GM18505 (cell line): Measurements from ENCODE around the gene TTBK2.
A peak's percentile ranks its signal among the peaks of the same experiment; 100 is the strongest.
"Not testable (repeated sequence)": the region's sequence is repeated elsewhere in the genome, so short reads cannot be mapped to it uniquely, and the experiment has no call there.

ENCODE experiments used
- ATAC-seq: cut with Tn5 transposase; IDR thresholded peaks from one replicate; pipeline ENCODE4 v1.9.1; 2021; ENCODE audit not compliant: unreplicated experiment
- POLR2A ChIP-seq: IDR thresholded peaks from 4 replicates; pipeline ENCODE4 v1.6.1; 2011; ENCODE audit warnings: borderline replicate concordance; ENCODE audit not compliant: insufficient read depth, insufficient read length; ENCODE audit errors: extremely low read depth

The TTBK2 gene

DNA sequence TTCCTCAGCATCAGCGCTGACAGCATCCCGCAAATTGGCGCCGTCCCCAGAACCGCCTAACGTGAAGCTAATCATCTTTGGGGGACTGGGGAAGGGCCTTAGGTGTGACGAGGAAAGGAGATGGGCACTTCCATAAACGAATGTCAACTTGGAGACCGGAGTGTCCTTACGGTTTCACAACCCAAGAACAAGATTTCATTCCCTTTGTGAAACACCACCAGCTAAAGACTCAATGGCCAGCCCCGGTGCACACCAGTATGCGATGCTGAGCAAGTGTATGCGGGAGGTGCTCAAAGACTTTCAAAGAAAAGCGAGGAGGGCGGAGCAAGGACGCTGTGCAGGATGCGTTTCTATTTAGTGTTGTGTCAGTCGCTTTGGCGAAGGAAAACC, 759 bp upstream of the TTBK2 start:
- peak; percentile 3 for ATAC-seq
- TF ChIP-seq POLR2A: no peak

DNA sequence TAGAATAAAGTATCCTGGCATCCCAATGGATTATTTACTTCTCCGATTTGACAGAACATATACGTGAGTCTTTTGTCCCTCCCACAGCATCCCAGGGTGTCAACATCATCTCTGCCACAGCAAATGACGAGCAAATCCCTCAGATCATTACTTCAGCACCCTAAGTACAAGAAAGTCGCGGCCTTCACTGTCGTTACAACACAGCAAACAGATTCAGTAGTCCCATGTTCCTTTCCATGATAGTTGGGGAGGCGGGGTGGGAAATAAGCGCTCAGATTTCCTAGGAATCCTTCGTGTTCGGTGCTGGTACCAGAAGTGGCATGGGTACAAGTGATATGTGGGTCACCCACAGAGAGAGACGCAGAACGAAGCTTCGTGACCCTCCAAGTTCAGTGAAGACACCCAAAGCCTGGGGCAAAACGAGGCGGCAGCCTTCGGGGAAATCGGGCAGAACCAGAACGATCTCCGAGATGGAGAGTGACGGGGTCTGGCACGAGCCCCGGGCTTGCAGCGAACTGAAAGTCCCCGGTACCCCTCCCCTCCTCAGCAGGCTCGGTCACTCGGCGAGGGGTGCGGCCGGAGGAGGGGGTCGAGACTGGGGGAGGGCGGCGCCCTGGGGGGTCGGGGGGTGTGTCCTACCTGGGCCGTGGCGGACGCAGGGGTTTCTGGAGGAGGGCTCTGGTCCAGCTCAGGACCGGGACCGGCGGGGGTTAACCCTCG, 619 bp downstream of the TTBK2 start:
- ATAC-seq: no peak
- TF ChIP-seq POLR2A: no peak

DNA sequence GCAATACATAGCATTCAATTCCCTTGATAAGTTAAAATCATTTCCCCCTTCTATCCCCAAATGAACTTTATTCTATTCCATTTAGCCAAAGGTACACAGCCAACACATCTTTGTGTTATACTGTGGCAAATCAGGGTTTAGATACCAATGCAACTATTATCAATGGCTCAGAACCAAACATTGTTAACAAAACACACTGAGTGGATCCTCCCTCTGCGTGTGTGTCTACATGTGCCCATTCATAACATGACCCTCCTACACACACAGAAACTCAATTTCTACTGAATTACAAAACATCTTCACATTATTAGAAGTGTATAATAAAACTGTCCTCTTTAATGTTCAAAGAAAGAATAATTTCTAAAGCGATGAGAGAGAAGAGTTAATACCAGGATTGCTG, 1.3 kb downstream of the TTBK2 start:
- TF ChIP-seq POLR2A: no peak
- ATAC-seq: no peak

DNA sequence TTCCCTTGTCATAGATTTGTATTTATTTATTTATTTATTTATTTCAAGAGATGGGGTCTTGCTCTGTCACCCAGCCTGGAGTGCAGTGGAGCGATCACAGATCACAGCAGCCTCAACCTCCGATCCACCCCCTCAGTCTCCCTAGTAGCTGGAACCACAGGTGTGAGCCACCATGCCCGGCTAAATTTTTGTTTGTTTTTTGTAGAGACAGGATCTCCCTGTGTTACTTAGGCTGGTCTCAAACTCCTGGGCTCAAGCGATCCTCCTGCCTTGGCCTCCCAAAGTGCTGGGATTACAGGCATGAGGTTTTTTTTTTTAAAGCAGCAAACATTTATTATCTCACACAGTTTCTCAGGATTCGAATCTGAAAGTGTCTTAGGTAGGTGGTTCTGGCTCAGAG, 2.5 kb downstream of the TTBK2 start:
- no peak for ATAC-seq
- no peak for TF ChIP-seq POLR2A

DNA sequence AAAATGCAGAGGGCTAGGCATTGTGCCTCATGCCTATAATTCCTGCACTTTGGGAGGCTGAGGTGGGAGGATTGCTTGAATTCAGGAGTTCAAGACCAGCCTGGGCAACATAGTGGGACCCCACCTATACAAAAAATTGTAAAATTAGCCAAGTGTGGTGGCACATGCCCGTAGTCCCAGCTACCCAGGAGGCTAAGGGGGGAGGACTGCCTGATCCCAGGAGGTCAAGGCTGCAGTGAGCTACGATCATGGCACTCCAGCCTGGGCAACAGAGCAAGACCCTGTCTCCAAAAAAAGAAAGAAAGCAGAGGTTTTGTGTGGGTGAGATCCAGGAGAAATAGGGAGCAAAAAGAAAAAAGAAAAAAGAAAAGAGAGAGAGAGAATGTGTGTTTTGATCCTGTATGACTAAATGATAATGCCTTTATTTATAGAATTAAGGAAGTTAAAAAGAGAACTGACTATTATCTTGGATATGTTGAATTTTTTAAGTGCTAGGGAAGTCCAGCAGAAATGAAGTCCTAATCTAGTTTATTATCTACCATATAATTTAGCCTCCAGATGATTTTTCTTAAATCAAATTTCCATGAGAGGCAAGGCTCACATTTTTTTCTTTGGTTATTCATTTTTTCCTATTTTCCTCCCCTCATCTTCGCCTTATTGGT, 4.8 kb downstream of the TTBK2 start:
- ATAC-seq: no peak
- no peak for TF ChIP-seq POLR2A

DNA sequence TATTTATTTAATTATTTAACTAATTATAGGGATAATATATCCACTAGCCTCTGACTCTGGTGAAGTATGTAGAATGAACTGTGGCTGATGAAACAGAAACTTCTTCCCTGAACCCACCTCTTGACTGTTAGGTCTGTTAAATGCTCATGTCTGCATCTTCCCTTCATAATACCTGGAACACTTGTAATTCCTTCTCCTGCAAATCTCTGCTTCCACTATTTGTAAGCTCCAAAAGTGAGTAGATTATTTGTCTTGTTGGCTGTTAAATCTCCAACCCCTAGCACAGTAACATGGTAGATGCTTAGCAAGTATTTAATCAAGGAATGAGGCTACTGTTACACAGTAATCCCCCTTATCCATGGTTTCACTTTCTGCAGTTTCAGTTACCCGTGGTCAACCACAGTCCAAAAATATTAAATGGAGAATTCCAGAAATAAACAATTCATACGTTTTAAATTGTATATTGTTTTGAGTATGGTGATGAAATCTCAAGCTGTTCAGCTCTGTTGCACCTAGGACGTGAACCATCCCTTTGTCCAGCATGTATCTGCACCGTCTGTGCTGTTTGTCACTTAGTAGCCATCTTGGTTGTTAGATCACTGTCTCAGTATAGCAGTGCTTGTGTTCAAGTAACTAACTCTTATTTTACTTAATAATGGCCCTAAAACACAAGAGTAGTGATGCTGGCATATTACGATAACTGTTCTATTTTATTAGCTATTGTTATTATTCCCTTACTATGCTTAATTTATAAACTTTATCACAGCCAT, 5.7 kb downstream of the TTBK2 start:
- TF ChIP-seq POLR2A: no peak
- ATAC-seq: no peak

DNA sequence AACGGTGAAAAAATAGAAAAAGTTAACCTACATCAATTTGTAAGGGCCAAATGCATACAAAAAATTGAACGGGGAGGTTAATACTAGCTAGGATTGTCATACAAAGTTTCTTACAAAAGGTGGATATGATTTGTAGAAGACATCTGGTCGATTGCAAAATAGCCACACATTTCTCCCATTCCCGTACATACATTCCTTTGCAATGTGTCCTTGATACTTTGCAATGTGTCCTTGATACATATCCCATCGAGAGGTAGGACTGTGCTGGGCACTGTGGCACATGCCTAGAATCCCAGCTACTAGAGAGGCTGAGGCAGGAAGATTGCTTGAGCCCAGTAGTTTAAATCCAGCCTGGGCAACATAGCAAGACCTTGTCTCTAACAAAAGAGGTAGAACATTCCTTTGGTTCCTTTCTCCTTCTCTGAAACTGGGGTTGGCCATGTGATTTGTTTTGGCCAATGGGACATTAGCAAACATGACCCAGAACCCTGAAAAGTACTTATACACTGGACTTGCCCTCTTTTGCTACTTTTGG, 9.5 kb downstream of the TTBK2 start:
- no peak for TF ChIP-seq POLR2A
- ATAC-seq: no peak

DNA sequence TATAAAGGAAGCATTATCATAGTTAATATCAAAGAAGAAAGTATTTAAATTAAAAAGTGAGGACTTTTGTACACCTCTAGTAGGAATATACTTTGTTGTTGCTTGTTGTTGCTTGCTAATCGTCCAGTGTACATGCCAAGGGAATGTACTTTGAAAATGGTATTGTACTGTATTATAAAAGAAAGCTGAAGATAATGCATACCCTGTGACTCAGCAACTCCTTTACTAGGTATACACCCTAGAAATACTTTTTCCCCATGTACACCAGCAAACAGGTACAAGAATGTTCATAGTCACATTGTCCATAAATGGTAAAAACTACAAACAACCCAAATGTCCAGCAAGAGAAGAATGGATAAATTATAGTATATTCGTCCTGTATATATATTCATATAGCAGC, 12.0 kb downstream of the TTBK2 start:
- TF ChIP-seq POLR2A: no peak
- no peak for ATAC-seq

DNA sequence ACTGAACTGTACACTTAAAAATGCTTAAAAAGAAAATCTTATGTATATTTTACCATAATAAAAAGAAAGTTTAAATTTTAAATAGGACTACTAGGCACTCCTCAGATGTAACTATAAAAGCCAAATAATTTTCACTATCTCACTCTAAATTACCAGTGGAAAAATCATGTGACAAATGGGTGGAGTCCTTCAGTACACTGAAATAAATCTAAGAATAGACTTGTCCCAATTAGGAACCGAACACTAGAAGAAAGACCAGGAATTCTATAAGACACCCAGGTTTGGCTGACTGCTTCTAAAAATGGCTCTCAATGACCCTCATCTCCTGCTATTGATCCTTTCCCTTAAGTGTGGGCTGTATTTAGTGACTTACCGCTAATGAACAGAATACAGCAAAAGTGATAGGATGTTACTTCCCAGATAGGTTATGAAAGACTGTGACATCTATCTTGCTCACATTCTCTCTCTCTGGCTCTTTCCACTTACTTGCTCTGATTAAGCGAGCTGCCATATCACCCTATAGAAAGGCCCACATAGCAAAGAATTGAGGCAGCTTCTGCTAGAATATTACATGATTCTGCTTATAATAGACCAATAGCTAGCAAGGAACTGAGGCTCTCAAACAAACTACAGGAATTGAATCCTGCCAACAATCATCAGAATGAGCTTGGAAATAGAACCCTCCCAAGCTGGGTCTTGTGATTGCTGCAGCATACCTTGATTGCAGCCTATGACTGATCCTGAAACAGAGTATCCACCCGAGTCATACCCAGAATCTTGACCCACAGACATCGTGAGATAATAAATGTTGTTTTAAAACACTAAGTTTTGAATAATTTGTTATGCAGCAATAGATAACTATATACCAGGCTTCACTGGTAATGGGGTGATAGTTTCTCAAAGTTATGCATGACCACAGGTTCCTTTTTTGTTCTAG, 16.9 kb downstream of the TTBK2 start:
- ATAC-seq: no peak
- no peak for TF ChIP-seq POLR2A

DNA sequence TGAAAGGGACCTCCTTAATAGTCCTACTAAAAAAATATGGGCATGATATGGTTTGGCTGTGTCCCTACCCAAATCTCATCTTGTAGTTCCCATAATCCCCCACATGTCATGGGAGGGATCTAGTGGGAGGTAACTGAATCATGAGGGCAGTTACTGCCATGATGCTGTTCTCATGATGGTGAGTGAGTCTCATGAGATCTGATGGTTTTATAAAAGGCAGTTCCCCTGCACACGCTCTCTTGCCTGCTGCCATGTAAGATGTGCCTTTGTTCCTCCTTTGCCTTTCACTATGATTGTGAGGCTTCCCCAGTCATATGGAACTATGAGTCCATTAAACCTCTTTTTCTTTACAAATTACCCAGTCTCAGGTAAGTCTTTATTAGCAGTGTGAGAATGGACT, 26.7 kb downstream of the TTBK2 start:
- not testable (repeated sequence) for ATAC-seq

DNA sequence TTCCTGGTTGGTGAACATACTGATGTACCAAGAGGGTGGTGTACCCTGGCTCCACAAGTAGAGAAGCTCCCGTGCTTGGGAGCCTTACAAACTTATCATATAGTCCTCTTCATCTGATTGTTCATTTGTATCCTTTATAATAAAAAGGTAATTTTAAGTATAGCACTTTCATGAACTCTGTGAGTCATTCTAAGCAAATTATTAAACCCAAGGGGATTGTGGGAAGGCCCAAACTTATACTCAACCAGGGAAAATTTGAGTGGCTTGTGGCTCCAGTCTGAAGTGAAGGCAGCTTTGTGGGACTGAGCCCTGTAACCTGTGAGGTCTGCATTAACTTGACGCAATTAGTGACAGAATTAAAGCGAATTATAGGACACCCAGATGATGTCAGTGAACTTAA, 29.0 kb downstream of the TTBK2 start:
- no peak for TF ChIP-seq POLR2A
- ATAC-seq: no peak

DNA sequence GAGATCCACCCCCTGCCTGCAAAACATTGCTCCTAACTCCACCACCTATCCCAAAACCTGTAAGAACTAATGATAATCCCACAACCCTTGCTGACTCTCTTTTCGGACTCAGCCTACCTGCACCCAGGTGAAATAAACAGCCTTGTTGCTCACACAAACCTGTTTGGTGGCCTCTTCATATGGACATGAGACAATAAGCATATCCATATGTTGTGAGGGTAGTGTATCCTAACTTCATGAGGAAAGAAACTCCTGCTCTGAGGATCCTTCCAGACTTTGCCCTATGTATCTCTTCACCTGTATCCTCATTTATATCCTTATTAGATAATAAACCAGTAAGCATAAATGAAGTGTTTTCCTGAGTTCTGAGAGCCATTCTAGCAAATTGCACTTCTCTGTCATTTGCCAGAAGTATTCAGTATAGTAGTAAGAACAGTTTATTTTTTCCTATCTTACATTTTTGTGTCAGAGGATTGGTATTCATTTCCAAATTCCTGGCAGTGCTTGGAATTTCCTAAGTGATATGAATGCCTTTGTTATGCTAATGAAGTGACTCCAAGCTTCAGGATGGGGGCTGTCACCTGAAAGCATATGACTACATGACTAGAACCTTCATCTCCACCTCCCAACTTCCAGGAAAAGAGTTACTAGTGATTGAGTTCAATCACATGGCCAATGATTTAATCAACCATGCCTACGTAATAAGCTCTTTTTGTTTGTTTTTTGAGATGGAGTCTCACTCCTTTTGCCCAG, 30.2 kb downstream of the TTBK2 start:
- ATAC-seq: no peak

DNA sequence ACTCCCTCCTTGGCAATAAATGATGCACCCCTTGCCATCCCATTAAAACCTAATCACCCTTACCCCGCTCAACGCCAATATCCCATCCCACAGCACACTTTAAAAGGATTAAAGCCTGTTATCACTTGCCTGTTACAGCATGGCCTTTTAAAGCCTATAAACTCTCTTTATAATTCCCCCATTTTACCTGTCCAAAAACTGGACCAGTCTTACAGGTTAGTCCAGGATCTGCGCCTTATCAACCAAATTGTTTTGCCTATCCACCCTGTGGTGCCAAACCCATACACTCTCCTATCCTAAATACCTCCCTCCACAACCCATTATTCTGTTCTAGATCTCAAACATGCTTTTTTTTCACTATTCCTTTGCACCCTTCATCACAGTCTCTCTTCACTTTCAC, 33.2 kb downstream of the TTBK2 start:
- not testable (repeated sequence) for ATAC-seq

More for the DNA sequence above, 30.2 kb downstream of the TTBK2 start:
- TF ChIP-seq POLR2A: no peak
